22Rv1 (cell line): ENCODE measurements around the gene BACH2.

Experiments used
- ZFX ChIP-seq: fragments of 450-650 bp; IDR thresholded peaks from 2 replicates; pipeline ENCODE4 v1.6.1; 2017; ENCODE audit warnings: antibody characterized with exemption, borderline replicate concordance
- TF ChIP-seq, protein P1 (sequence below): fragments of 450-650 bp; IDR thresholded peaks from 2 replicates; pipeline ENCODE4 v1.5.1; 2017; ENCODE audit warnings: mild to moderate bottlenecking

DNA sequence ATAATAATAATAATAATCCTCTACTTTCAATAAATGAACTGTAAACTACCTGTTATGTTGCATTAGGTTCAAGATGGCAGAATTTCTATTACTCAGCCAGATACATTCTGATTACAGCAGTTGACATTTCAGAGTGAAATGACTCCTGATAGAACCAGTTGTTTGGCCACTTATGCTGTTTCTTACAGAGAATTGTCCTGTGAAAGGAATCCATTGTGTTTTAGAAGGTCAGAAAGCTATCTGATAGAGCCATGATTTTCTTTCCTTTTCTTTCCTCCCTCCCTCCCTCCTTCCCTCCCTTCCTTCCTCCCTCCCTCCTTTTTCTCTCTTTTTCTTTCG, 385.8 kb downstream of the BACH2 start:
- no peak for TF ChIP-seq ZFX
- TF ChIP-seq, protein P1, sequence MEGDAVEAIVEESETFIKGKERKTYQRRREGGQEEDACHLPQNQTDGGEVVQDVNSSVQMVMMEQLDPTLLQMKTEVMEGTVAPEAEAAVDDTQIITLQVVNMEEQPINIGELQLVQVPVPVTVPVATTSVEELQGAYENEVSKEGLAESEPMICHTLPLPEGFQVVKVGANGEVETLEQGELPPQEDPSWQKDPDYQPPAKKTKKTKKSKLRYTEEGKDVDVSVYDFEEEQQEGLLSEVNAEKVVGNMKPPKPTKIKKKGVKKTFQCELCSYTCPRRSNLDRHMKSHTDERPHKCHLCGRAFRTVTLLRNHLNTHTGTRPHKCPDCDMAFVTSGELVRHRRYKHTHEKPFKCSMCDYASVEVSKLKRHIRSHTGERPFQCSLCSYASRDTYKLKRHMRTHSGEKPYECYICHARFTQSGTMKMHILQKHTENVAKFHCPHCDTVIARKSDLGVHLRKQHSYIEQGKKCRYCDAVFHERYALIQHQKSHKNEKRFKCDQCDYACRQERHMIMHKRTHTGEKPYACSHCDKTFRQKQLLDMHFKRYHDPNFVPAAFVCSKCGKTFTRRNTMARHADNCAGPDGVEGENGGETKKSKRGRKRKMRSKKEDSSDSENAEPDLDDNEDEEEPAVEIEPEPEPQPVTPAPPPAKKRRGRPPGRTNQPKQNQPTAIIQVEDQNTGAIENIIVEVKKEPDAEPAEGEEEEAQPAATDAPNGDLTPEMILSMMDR: no peak
